ENCODE data around the gene PSMD12.

The PSMD12 gene

GRCh38 chr17:67358612-67359011 is 7.8 kb downstream of the PSMD12 start:
- H3K27me3 ChIP-seq (ENCODE audit: control insufficient read depth in 1 of 2, insufficient read depth in 1 of 2, low read length in 2 of 2), result no peaks in the 10 kb centered on the region
- no peak overlapping the region for H3K14ac ChIP-seq (ENCODE audit: low read length in 2 of 2)
- no peak overlapping the region for H4K91ac ChIP-seq (ENCODE audit: low read length)
- 86% methylated on average over 1 of the region's 2 CpGs for WGBS
- H3K23ac ChIP-seq (ENCODE audit: low read length in 2 of 2), result no peak overlapping the region
- DNase-seq, result no peak
- H3K9me3 ChIP-seq (ENCODE audit: control insufficient read depth, low read length), result no peaks in the 10 kb centered on the region
- H4K8ac ChIP-seq (ENCODE audit: low read length), result no peak overlapping the region
- H2AK5ac ChIP-seq (ENCODE audit: low read length, severe bottlenecking), result no peak overlapping the region
- H3K79me1 ChIP-seq (replicated peaks; ENCODE audit: low read length, poor library complexity, severe bottlenecking), result peaks cover 12% of the 10 kb centered on the region
- peak overlapping the region; percentile 57 for H3K9ac ChIP-seq (ENCODE audit: low read length)
- H3K27ac ChIP-seq (ENCODE audit: low read length, poor library complexity, severe bottlenecking), result no peak overlapping the region
- H3K4me2 ChIP-seq (ENCODE audit: low read length, poor library complexity, severe bottlenecking), result no peak overlapping the region
- no peak overlapping the region for H2AFZ ChIP-seq (ENCODE audit: low read depth, low read length)
- no peak overlapping the region for H2BK15ac ChIP-seq (ENCODE audit: low read depth, poor library complexity, severe bottlenecking)
- H3K4ac ChIP-seq (ENCODE audit: low read depth in 1 of 2, low read length in 2 of 2), result no peak overlapping the region
- no peak overlapping the region for H3K18ac ChIP-seq (ENCODE audit: low read depth in 1 of 2, low read length in 2 of 2)
- H3K4me3 ChIP-seq (ENCODE audit: insufficient read depth in 1 of 2, low read depth in 1 of 2, low read length in 2 of 2), result no peak overlapping the region
- no peak overlapping the region for H2BK5ac ChIP-seq (ENCODE audit: low read depth, low read length, poor library complexity, severe bottlenecking)
- peaks cover 26 to 57% of the 10 kb centered on the region in 2 experiments for H3K36me3 ChIP-seq (ENCODE audit: control insufficient read depth in 1 of 2, insufficient read depth in 2 of 2, low read depth in 1 of 2, low read length in 2 of 2)
- H2BK120ac ChIP-seq (ENCODE audit: low read depth, low read length), result no peak overlapping the region
- peaks cover 6% of the 10 kb centered on the region for H3K4me1 ChIP-seq (ENCODE audit: control insufficient read depth, insufficient read depth, low read depth, low read length)
- no peak overlapping the region for H2BK12ac ChIP-seq (ENCODE audit: low read length in 2 of 2)

- H2BK12ac ChIP-seq (ENCODE audit: low read length in 2 of 2), result no peak overlapping the region
- H3K36me3 ChIP-seq (ENCODE audit: control insufficient read depth in 1 of 2, insufficient read depth in 2 of 2, low read depth in 1 of 2, low read length in 2 of 2), result peaks cover 37 to 79% of the 10 kb centered on the region in 2 experiments
- H2AK5ac ChIP-seq (ENCODE audit: low read length, severe bottlenecking), result no peak overlapping the region
- H3K4me3 ChIP-seq (ENCODE audit: insufficient read depth in 1 of 2, low read depth in 1 of 2, low read length in 2 of 2), result no peak overlapping the region
- H4K8ac ChIP-seq (ENCODE audit: low read length), result peak overlapping the region; percentile 42
- H3K18ac ChIP-seq (ENCODE audit: low read depth in 1 of 2, low read length in 2 of 2), result no peak overlapping the region
- H3K4me1 ChIP-seq (ENCODE audit: control insufficient read depth, insufficient read depth, low read depth, low read length), result peaks cover 2% of the 10 kb centered on the region
- no peak overlapping the region for H2BK120ac ChIP-seq (ENCODE audit: low read depth, low read length)
- H3K27me3 ChIP-seq (ENCODE audit: control insufficient read depth in 1 of 2, insufficient read depth in 1 of 2, low read length in 2 of 2), result no peaks in the 10 kb centered on the region
- H3K9ac ChIP-seq (ENCODE audit: low read length), result no peak overlapping the region
- H2AFZ ChIP-seq (ENCODE audit: low read depth, low read length), result no peak overlapping the region
- 96% methylated on average over 7 of the region's 8 CpGs for WGBS
- no peak overlapping the region for H2BK15ac ChIP-seq (ENCODE audit: low read depth, poor library complexity, severe bottlenecking)
- no peak overlapping the region for H3K23ac ChIP-seq (ENCODE audit: low read length in 2 of 2)
- no peak overlapping the region for H2BK5ac ChIP-seq (ENCODE audit: low read depth, low read length, poor library complexity, severe bottlenecking)
- H4K91ac ChIP-seq (ENCODE audit: low read length), result no peak overlapping the region
- H3K14ac ChIP-seq (ENCODE audit: low read length in 2 of 2), result no peak overlapping the region
- H3K27ac ChIP-seq (ENCODE audit: low read length, poor library complexity, severe bottlenecking), result no peak overlapping the region
- H3K79me1 ChIP-seq (replicated peaks; ENCODE audit: low read length, poor library complexity, severe bottlenecking), result peaks cover 21% of the 10 kb centered on the region
- H3K4ac ChIP-seq (ENCODE audit: low read depth in 1 of 2, low read length in 2 of 2), result no peak overlapping the region
- no peaks in the 10 kb centered on the region for H3K9me3 ChIP-seq (ENCODE audit: control insufficient read depth, low read length)
- DNase-seq, result no peak
- H3K4me2 ChIP-seq (ENCODE audit: low read length, poor library complexity, severe bottlenecking), result no peak overlapping the region
Measured at GRCh38 chr17:67353929-67354574, 12.3 kb downstream of the PSMD12 start.

- H3K18ac ChIP-seq (ENCODE audit: low read depth in 1 of 2, low read length in 2 of 2), result no peak overlapping the region
- no peaks in the 10 kb centered on the region for H3K4me1 ChIP-seq (ENCODE audit: control insufficient read depth, insufficient read depth, low read depth, low read length)
- no peak overlapping the region for H2BK120ac ChIP-seq (ENCODE audit: low read depth, low read length)
- no peak overlapping the region for H3K4ac ChIP-seq (ENCODE audit: low read depth in 1 of 2, low read length in 2 of 2)
- DNase-seq, result no peak
- no peak overlapping the region for H2AK5ac ChIP-seq (ENCODE audit: low read length, severe bottlenecking)
- H3K27me3 ChIP-seq (ENCODE audit: control insufficient read depth in 1 of 2, insufficient read depth in 1 of 2, low read length in 2 of 2), result no peaks in the 10 kb centered on the region
- H4K91ac ChIP-seq (ENCODE audit: low read length), result no peak overlapping the region
- peaks cover 40 to 88% of the 10 kb centered on the region in 2 experiments for H3K36me3 ChIP-seq (ENCODE audit: control insufficient read depth in 1 of 2, insufficient read depth in 2 of 2, low read depth in 1 of 2, low read length in 2 of 2)
- H3K79me1 ChIP-seq (replicated peaks; ENCODE audit: low read length, poor library complexity, severe bottlenecking), result peaks cover 25% of the 10 kb centered on the region
- no peaks in the 10 kb centered on the region for H3K9me3 ChIP-seq (ENCODE audit: control insufficient read depth, low read length)
- H3K4me2 ChIP-seq (ENCODE audit: low read length, poor library complexity, severe bottlenecking), result no peak overlapping the region
- H4K8ac ChIP-seq (ENCODE audit: low read length), result no peak overlapping the region
- no peak overlapping the region for H3K14ac ChIP-seq (ENCODE audit: low read length in 2 of 2)
- no peak overlapping the region for H3K4me3 ChIP-seq (ENCODE audit: insufficient read depth in 1 of 2, low read depth in 1 of 2, low read length in 2 of 2)
- no peak overlapping the region for H2BK5ac ChIP-seq (ENCODE audit: low read depth, low read length, poor library complexity, severe bottlenecking)
- 97% methylated on average over 10 of the region's 10 CpGs for WGBS
- no peak overlapping the region for H3K23ac ChIP-seq (ENCODE audit: low read length in 2 of 2)
- H2BK12ac ChIP-seq (ENCODE audit: low read length in 2 of 2), result no peak overlapping the region
- no peak overlapping the region for H3K9ac ChIP-seq (ENCODE audit: low read length)
- H3K27ac ChIP-seq (ENCODE audit: low read length, poor library complexity, severe bottlenecking), result no peak overlapping the region
- no peak overlapping the region for H2AFZ ChIP-seq (ENCODE audit: low read depth, low read length)
- no peak overlapping the region for H2BK15ac ChIP-seq (ENCODE audit: low read depth, poor library complexity, severe bottlenecking)
Measured at GRCh38 chr17:67353161-67353560, 13.2 kb downstream of the PSMD12 start.

GRCh38 chr17:67349420-67349819 is 17.0 kb downstream of the PSMD12 start:
- Histone ChIP-seq H2AK5ac (ENCODE audit: low read length, severe bottlenecking) (no peak overlapping the region), H2BK15ac (ENCODE audit: low read depth, poor library complexity, severe bottlenecking) (no peak overlapping the region), H2AFZ (ENCODE audit: low read depth, low read length) (no peak overlapping the region), H2BK12ac (ENCODE audit: low read length in 2 of 2) (no peak overlapping the region), H3K9me3 (ENCODE audit: control insufficient read depth, low read length) (no peaks in the 10 kb centered on the region), H3K4me2 (ENCODE audit: low read length, poor library complexity, severe bottlenecking) (no peak overlapping the region), H4K91ac (ENCODE audit: low read length) (no peak overlapping the region), H2BK5ac (ENCODE audit: low read depth, low read length, poor library complexity, severe bottlenecking) (no peak overlapping the region), H4K8ac (ENCODE audit: low read length) (no peak overlapping the region), H3K4me1 (ENCODE audit: control insufficient read depth, insufficient read depth, low read depth, low read length) (no peaks in the 10 kb centered on the region), H3K27ac (ENCODE audit: low read length, poor library complexity, severe bottlenecking) (no peak overlapping the region), H3K23ac (ENCODE audit: low read length in 2 of 2) (no peak overlapping the region), H3K4ac (ENCODE audit: low read depth in 1 of 2, low read length in 2 of 2) (no peak overlapping the region), H3K14ac (ENCODE audit: low read length in 2 of 2) (no peak overlapping the region), H2BK120ac (ENCODE audit: low read depth, low read length) (no peak overlapping the region), H3K79me1 (replicated peaks; ENCODE audit: low read length, poor library complexity, severe bottlenecking) (peaks cover 20% of the 10 kb centered on the region), H3K36me3 (ENCODE audit: control insufficient read depth in 1 of 2, insufficient read depth in 2 of 2, low read depth in 1 of 2, low read length in 2 of 2) (peaks cover 32 to 90% of the 10 kb centered on the region in 2 experiments), H3K27me3 (ENCODE audit: control insufficient read depth in 1 of 2, insufficient read depth in 1 of 2, low read length in 2 of 2) (no peaks in the 10 kb centered on the region), H3K18ac (ENCODE audit: low read depth in 1 of 2, low read length in 2 of 2) (no peak overlapping the region), H3K9ac (ENCODE audit: low read length) (no peak overlapping the region), H3K4me3 (ENCODE audit: insufficient read depth in 1 of 2, low read depth in 1 of 2, low read length in 2 of 2) (no peak overlapping the region)
- DNase-seq, result no peak
- no CpG with 5 or more reads among the region's 1 CpG for WGBS

Data from mesenchymal stem cell (in vitro differentiated cells and primary cell).